Activated naive CD8-positive, alpha-beta T cell treated with anti-CD3 and anti-CD28 coated beads, Interleukin-2, amount 50 U/mL, for 24 hours (primary cell): ENCODE measurements around the gene SERINC1.
"Not testable (repeated sequence)": the region's sequence is repeated elsewhere in the genome, so short reads cannot be mapped to it uniquely, and the experiment has no call there.

Experiments
- ATAC-seq: fragments of 150-1000 bp; cut with Tn5 transposase; one replicate; pipeline ENCODE4 v1.10.0; 2021
- DNase-seq: peaks from one replicate; pipeline ENCODE4 v3.0.0; 2021
- H3K27ac Mint-ChIP-seq: one replicate; pipeline ENCODE4 v1.8.0; 2021; ENCODE audit warnings: mild to moderate bottlenecking, mixed read lengths
- H3K27me3 Mint-ChIP-seq: one replicate; pipeline ENCODE4 v1.8.0; 2021; ENCODE audit warnings: mixed read lengths
- H3K36me3 Mint-ChIP-seq: one replicate; pipeline ENCODE4 v1.8.0; 2021; ENCODE audit warnings: low read depth, mixed read lengths
- H3K4me1 Mint-ChIP-seq: one replicate; pipeline ENCODE4 v1.8.0; 2021; ENCODE audit warnings: mixed read lengths
- H3K4me3 Mint-ChIP-seq: one replicate; pipeline ENCODE4 v1.8.0; 2021; ENCODE audit warnings: mild to moderate bottlenecking, moderate library complexity, mixed read lengths
- H3K9me3 Mint-ChIP-seq: one replicate; pipeline ENCODE4 v1.8.0; 2021; ENCODE audit warnings: mixed read lengths

SERINC1 gene

DNA sequence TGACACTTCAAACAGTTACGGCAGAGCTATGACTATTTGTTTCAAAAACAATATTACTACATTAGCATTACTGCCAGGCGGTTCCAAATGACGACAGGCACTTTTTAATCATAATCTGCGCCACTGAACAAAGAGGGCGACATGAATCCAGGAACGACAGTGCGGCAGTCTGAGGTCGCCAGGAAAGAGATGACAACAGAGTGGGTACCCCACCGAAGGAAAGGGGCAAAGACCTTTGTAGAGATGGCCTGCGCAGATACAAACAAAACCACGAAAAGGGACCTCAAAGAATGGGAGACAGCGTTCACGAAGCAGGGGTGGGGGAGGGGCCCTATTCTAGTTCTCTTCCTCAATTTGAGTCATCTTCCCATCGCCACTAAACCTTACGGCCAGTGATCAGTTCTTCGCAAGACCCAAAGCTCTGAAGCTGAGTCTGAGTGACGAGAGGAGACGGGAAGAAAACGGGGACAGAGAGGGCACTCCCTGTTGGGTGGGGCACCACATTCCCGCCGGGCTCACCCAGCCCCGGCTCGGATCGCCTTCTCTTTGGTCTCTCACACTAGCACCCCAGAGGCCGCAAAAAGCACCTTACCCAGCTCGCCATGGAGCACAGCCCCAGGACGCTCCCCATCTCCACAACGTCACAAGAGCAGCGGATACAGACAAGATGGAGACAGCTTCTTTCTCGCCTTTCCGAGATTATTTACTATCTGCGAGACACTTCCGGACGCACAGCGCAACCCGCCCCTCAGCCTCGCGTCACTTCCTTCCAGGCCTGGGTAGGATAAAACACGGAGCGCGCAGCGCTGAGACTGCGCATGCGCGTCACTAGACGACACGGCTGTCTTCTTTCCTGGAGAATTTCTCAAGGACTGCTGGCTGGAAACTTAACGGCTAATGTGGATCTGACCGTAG lies at the start of gene SERINC1:
Gene SERINC1, minus strand, starts transcription at position 701 of the 915 bp plus-strand sequence. Its CDS starts 70 bp downstream, at position 631.
- no peaks in the 10 kb centered on the region for H3K9me3 Mint-ChIP-seq
- DNase-seq (peak; percentile 91), ATAC-seq (peak; percentile 98)
- H3K4me1 Mint-ChIP-seq = peaks cover 46% of the 10 kb centered on the region
- H3K4me3 Mint-ChIP-seq = peak within 1 kb of the TSS; percentile 99
- peaks cover 5% of the 10 kb centered on the region for H3K36me3 Mint-ChIP-seq
- peak within 1 kb of the TSS; percentile 98 for H3K27ac Mint-ChIP-seq
- no peaks in the 10 kb centered on the region for H3K27me3 Mint-ChIP-seq

DNA sequence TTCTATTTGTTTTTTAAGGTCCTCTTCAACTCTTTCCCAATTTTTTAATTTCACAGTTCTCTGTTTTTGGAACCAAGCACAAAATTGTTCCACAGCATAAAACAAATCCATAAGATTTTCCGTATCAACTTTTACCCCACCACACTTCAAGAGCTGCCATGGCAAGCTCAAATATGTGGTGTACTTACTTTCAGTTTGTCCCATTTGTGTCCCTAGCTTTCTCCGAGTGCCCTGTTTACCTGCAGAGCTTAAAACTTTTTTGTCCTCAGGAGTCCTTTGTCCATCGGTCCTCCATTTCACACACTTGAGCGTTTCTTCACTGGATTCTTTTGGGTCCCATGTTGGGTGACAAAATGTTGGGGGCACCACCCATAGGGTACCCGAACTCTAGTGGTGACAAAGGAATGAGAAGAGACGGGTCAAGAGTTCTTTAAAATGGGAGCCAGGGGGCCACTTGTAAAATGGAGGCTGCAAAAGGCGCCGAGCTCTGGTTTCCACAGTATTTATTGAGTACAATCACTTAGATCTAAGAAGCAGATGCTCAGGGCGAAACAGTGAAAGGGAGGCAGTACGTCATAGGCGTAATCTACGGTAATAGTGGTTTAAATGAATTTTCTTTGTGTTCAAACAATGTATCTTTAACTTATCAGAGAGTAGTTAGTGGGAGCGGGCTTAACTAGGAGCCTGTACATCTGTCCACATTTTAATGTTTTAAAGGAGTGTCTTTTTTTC lies 39.8 kb upstream of the SERINC1 start:
- ATAC-seq = no peak
- Mint-ChIP-seq H3K4me1 (no peaks in the 10 kb centered on the region), H3K4me3 (no peak overlapping the region), H3K27ac (no peak overlapping the region), H3K27me3 (no peaks in the 10 kb centered on the region), H3K36me3 (peaks cover 7% of the 10 kb centered on the region), H3K9me3 (peaks cover 18% of the 10 kb centered on the region)
- no peak for DNase-seq

DNA sequence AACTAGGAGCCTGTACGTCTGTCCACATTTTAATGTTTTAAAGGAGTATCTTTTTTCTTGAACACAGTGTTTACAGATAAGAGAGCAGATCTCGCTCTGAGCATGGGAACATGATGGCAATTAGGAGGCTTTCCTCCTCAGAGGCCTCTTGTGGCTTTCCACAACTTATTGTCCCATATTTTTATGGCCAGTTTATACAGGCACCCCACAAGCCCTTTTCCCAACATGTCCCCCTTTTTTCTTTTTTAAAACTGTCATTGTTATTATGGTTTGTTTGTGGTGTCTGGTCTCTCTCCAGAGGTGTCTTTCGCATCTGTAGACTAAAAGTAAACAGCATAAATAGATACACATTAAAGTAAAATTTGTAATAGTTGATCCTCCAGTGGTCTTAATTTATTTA lies 33.6 kb upstream of the SERINC1 start:
- Mint-ChIP-seq H3K9me3 (peaks cover 63% of the 10 kb centered on the region), H3K36me3 (peaks cover 18% of the 10 kb centered on the region)
- H3K27ac Mint-ChIP-seq, H3K4me3 Mint-ChIP-seq, H3K27me3 Mint-ChIP-seq, DNase-seq, H3K4me1 Mint-ChIP-seq, ATAC-seq: not testable (repeated sequence)

- no peak for DNase-seq
- H3K4me1 Mint-ChIP-seq = no peaks in the 10 kb centered on the region
- ATAC-seq = no peak
- no peaks in the 10 kb centered on the region for H3K27me3 Mint-ChIP-seq
- H3K36me3 Mint-ChIP-seq = peaks cover 13% of the 10 kb centered on the region
- H3K4me3 Mint-ChIP-seq = no peak overlapping the region
- no peak overlapping the region for H3K27ac Mint-ChIP-seq
- H3K9me3 Mint-ChIP-seq = peaks cover 72% of the 10 kb centered on the region
These were observed 29.9 kb upstream of the SERINC1 start for GRCh38 chr6:122501475-122501874.

GRCh38 chr6:122495612-122496011 lies 24.0 kb upstream of the SERINC1 start:
- ATAC-seq (peak; percentile 10), DNase-seq (no peak)
- no peaks in the 10 kb centered on the region for H3K27me3 Mint-ChIP-seq
- no peaks in the 10 kb centered on the region for H3K36me3 Mint-ChIP-seq
- no peaks in the 10 kb centered on the region for H3K4me1 Mint-ChIP-seq
- no peak overlapping the region for H3K4me3 Mint-ChIP-seq
- no peak overlapping the region for H3K27ac Mint-ChIP-seq
- peaks cover 27% of the 10 kb centered on the region for H3K9me3 Mint-ChIP-seq

- H3K27ac Mint-ChIP-seq = no peak overlapping the region
- peaks cover 25% of the 10 kb centered on the region for H3K9me3 Mint-ChIP-seq
- H3K4me3 Mint-ChIP-seq = no peak overlapping the region
These were observed 23.2 kb upstream of the SERINC1 start for GRCh38 chr6:122494665-122495272.

GRCh38 chr6:122491919-122492555 lies 20.4 kb upstream of the SERINC1 start:
- no peaks in the 10 kb centered on the region for H3K36me3 Mint-ChIP-seq
- H3K27ac Mint-ChIP-seq = no peak overlapping the region

More at GRCh38 chr6:122494665-122495272, 23.2 kb upstream of the SERINC1 start:
- Mint-ChIP-seq H3K4me1 (no peaks in the 10 kb centered on the region), H3K36me3 (no peaks in the 10 kb centered on the region), H3K27me3 (no peaks in the 10 kb centered on the region)
- no peak for ATAC-seq
- DNase-seq = no peak

GRCh38 chr6:122490607-122491006 lies 19.0 kb upstream of the SERINC1 start:
- DNase-seq = no peak
- H3K27ac Mint-ChIP-seq = no peak overlapping the region
- H3K4me3 Mint-ChIP-seq = no peak overlapping the region
- no peak for ATAC-seq
- no peaks in the 10 kb centered on the region for H3K9me3 Mint-ChIP-seq
- no peaks in the 10 kb centered on the region for H3K36me3 Mint-ChIP-seq
- H3K27me3 Mint-ChIP-seq = no peaks in the 10 kb centered on the region
- no peaks in the 10 kb centered on the region for H3K4me1 Mint-ChIP-seq

More at GRCh38 chr6:122491919-122492555, 20.4 kb upstream of the SERINC1 start:
- peak; percentile 97 for ATAC-seq
- Mint-ChIP-seq H3K4me1 (no peaks in the 10 kb centered on the region), H3K4me3 (no peak overlapping the region), H3K27me3 (no peaks in the 10 kb centered on the region), H3K9me3 (peaks cover 4% of the 10 kb centered on the region)
- DNase-seq = peak; percentile 71

DNA sequence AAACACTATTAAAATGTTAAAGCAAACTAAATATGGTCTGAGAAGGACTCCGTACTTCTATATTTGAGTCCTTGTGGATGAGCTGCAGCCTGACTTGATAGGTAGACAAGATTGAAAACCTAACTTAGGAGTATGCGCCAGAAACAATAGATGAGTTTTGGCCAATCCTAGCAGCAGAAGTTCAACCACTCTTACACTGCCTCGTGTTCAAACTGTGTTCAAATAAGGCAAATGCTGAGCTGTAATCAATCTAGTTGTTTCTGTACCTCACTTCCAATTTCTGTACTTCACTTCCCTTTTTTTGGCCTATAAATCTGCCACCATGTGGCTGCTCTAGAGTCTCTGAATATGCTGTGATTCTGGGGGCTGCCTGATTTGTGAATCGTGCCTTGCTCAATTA lies 13.2 kb upstream of the SERINC1 start:
- no peaks in the 10 kb centered on the region for H3K27me3 Mint-ChIP-seq
- H3K4me1 Mint-ChIP-seq = peaks cover 2% of the 10 kb centered on the region
- no peaks in the 10 kb centered on the region for H3K36me3 Mint-ChIP-seq
- DNase-seq (no peak), ATAC-seq (no peak)
- H3K27ac Mint-ChIP-seq = no peak overlapping the region
- H3K9me3 Mint-ChIP-seq = no peaks in the 10 kb centered on the region
- no peak overlapping the region for H3K4me3 Mint-ChIP-seq

DNA sequence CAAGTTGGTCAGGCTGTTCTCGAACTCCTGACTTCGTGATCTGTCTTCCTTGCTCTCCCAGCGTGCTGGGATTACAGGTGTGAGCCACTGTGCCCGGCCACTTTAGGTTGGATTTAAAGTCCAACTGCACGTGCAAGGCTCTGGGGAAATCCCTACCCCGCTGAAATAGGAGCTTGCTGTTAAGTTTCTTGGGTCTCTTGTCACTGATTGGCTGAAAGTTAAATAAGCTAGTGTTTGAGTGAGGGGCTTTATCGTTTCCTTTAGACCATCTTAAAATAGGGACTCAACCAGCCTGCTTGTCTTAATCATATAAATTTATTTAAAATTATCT lies 11.1 kb upstream of the SERINC1 start:
- H3K27me3 Mint-ChIP-seq = no peaks in the 10 kb centered on the region
- no peak overlapping the region for H3K27ac Mint-ChIP-seq
- ATAC-seq = no peak
- no peak overlapping the region for H3K4me3 Mint-ChIP-seq
- peaks cover 2% of the 10 kb centered on the region for H3K4me1 Mint-ChIP-seq
- no peak for DNase-seq
- no peaks in the 10 kb centered on the region for H3K36me3 Mint-ChIP-seq
- no peaks in the 10 kb centered on the region for H3K9me3 Mint-ChIP-seq

DNA sequence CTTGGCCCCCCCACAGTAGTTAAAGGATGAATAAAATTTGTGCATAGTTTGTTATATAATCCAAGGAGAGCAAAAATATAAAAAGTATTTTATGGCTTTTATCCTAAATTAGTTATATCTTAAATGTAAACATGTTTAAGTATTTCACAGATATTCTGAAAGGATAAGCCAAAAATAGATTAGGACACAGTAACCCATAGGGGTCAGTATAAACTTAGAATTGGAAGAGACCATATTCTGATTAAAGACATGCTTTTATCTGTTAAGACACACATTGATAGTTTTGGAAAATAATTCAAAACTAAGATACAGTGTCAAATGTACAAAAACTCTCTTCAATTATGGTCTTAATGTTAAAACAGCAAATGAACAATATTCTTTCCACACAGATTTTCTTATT lies 4.5 kb upstream of the SERINC1 start:
- Mint-ChIP-seq H3K27me3 (no peaks in the 10 kb centered on the region), H3K4me3 (no peak overlapping the region), H3K4me1 (peaks cover 7% of the 10 kb centered on the region), H3K36me3 (peaks cover under 1% of the 10 kb centered on the region), H3K9me3 (no peaks in the 10 kb centered on the region), H3K27ac (no peak overlapping the region)
- no peak for ATAC-seq
- no peak for DNase-seq

- H3K9me3 Mint-ChIP-seq = no peaks in the 10 kb centered on the region
These were observed 374 bp upstream of the SERINC1 start for GRCh38 chr6:122472022-122472340.

GRCh38 chr6:122461885-122462284 lies 9.7 kb downstream of the SERINC1 start:
- peaks cover 87% of the 10 kb centered on the region for H3K4me1 Mint-ChIP-seq

More at GRCh38 chr6:122472022-122472340, 374 bp upstream of the SERINC1 start:
- peak; percentile 34 for ATAC-seq
- peak overlapping the region; percentile 98 for H3K27ac Mint-ChIP-seq
- peak overlapping the region; percentile 99 for H3K4me3 Mint-ChIP-seq
- no peaks in the 10 kb centered on the region for H3K27me3 Mint-ChIP-seq
- DNase-seq = no peak
- peaks cover 3% of the 10 kb centered on the region for H3K36me3 Mint-ChIP-seq
- H3K4me1 Mint-ChIP-seq = peaks cover 40% of the 10 kb centered on the region

GRCh38 chr6:122459865-122460416 lies 11.7 kb downstream of the SERINC1 start:
- not testable (repeated sequence) for H3K4me3 Mint-ChIP-seq, DNase-seq, H3K36me3 Mint-ChIP-seq, H3K27me3 Mint-ChIP-seq, H3K9me3 Mint-ChIP-seq
- Mint-ChIP-seq H3K4me1 (peaks cover 72% of the 10 kb centered on the region), H3K27ac (peak overlapping the region; percentile 76)
- ATAC-seq = peak; percentile 15

More at GRCh38 chr6:122461885-122462284, 9.7 kb downstream of the SERINC1 start:
- Mint-ChIP-seq H3K4me3 (no peak overlapping the region), H3K27ac (peak overlapping the region; percentile 7), H3K36me3 (peaks cover 11% of the 10 kb centered on the region), H3K9me3 (no peaks in the 10 kb centered on the region), H3K27me3 (no peaks in the 10 kb centered on the region)
- ATAC-seq (no peak), DNase-seq (no peak)
